Stimulated activated CD4-positive, alpha-beta T cell treated with anti-CD3 and anti-CD28 coated beads, Interleukin-2, amount 100 ng/mL, for 48 hours (primary cell): ENCODE results near the gene TYRO3.

ENCODE experiments used
- DNase-seq, 2 donors: peaks; one replicate each; pipeline ENCODE4 v3.0.0-alpha.2; 2020

TYRO3 gene

GRCh38 chr15:41610048-41610447 lies 51.0 kb downstream of the TYRO3 start:
- no peak for DNase-seq

DNA sequence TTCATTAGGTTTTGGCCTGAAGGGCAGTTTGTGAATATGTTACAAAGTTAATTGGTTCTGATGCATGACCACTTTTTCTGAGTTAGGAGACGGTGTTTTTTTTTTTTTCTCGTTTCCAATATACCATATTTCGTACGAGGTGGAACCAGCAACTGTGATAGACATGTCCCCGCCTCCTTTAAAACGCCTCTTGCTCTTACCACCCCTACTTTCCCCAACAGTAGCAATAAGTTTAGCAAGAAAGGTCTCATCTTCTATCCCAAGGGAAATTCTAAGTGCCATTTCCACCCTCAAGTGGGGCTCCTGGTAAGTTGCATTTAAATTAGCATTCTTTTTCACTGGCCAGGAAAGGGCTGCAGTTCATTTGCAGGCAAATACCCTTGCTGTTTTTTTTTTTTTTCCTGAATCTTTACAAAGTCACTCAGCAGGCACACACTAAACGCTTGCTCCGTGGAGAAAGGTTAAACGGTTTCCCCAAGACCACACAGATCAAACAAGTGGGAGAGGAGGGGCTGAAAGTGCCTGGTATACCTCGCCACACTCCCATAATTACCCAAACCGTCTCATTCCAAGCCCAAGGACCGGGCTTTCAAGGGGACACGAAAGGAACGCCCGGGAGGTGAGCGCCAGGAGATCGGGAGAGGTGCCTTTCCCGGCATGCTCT lies 61.7 kb downstream of the TYRO3 start:
- DNase-seq = no peak

DNA sequence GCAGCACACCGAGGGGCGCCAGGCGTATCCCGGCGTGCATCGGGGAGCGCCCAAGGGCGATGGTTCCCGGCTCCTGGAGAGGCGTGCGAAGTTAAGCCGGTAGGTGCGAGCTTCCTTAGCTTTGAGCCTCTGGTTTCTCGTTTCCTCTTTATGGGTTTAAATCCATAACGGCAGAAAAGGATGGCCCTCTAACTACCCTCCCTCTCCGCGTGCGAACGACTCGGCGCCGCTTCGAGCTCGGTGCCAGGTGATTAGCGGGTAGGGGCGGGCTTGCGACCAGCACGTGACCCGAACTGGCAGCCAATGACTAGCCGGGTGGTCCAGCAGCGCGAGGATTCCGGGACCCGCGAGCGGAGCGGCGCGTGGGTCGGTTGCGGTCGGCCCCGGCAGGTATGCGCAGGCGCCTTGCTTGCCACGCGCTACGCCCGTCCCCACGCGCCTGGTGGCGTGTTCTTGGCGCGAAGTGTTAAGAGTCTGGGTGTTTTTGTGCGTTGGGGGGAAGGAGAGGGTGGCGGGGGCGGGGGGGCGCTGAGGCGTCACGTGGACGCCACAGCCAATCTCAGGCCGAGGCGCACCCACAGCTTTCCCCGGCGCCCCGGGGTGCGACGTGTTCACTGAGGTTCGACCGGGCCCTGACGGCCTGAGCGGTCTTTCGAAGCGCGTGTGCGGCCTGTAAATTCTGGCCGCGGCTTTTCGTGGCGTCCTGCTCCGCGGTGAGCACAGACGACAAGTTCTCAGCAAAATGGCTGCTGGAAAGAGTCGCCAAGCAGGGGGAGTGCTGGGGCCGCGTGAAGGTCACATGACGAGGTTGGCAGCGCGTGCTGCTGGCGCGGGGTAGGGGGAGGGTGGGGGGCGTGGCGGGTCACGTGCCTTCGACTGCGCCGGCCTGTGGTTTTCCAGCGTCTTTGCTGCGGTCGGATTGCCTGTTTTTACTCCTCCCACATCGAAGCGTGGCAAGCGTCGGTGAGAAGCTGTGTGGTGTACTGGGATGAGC lies 62.5 kb downstream of the TYRO3 start:
- peak; percentile 70 to 72 for DNase-seq

- no peak for DNase-seq
Observed at GRCh38 chr15:41622901-41623300, 63.9 kb downstream of the TYRO3 start.

GRCh38 chr15:41627203-41627602 lies 68.2 kb downstream of the TYRO3 start:
- DNase-seq = no peak

DNA sequence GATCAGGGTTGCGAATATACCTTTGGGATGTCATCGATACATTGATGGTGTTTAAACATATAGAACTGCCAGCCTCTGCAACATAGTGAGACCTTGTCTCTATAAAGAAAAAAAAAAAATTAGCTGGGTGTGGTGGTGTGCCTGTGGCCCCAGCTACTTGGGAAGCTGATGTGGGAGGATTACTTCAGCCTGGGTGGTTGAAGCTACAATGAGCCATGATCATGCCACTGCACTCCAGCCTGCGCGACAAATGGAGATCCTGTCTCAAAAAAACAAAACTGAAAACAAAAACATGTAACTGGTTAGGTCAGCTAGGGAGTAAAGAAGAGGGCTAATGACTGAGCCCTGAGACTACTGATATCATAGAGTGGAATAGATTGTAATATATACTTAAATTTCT lies 70.5 kb downstream of the TYRO3 start:
- DNase-seq = no peak

- DNase-seq = no peak
Observed at GRCh38 chr15:41629883-41630282, 70.9 kb downstream of the TYRO3 start.

DNA sequence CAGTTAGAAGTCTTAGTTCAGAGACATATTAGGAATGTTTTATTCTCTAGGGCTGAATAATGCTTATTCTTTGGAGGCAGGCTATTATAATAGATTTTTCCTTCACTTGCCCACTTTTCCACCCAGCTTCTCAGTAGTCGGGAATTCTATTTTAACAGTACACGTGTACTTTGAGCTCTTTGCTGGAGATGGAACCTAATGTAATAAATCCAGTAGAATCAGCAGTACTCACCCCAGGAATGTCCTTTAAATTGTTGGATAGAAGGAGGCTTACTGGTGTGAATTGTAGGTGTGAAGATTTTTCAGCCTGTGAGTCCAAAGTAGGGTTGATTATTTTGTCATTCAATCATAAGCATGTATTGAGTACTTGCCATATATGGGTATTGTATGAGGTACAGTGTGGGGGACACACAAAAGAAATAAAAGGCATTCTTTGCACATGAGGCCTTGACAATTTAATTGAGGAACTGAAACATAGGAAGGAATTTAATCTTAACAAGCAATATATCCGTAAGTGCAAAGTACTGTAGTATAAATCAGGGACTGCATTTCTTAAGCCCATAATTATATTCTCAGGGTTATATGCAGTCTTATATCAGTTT lies 71.7 kb downstream of the TYRO3 start:
- no peak for DNase-seq

GRCh38 chr15:41631880-41632470 lies 73.0 kb downstream of the TYRO3 start:
- no peak for DNase-seq
